Measurements from ENCODE around the gene EDIL3. TPM values are rescaled to one million over a fixed set of nuclear protein-coding genes. Genes with fewer than 3 reads are reported as not detected.

EDIL3 gene
- total and polyA plus RNA-seq, 2 donors from 2014 or later: 5.2 to 32.8 TPM

DNA sequence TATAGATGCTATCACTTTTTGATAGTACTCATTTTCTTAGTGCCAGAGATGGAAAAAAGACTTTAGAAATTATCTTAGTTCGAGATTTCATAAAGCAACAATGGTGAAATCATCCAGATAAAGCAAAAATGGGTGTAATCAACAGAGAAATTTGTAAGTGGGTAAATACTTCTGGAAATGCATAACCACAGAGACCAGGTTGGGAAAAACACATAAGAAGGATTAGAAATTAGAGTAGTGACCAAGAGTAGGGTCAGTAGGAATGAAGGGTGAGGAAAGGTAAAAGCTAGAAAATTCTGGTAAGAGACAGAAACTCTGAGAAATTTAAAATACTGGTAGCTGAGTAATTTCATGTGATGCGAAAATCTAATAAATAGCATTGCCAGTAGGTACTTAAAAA, 11.2 kb downstream of the EDIL3 start:
- no peak overlapping the region for H3K27ac ChIP-seq (ENCODE audit: low read depth in 2 of 2, low read length in 2 of 2)
- no peaks in the 10 kb centered on the region for H3K4me1 ChIP-seq (ENCODE audit: control insufficient read depth in 2 of 3, insufficient read depth in 2 of 3, low read depth in 1 of 3, low read length in 3 of 3)
- no peak for FAIRE-seq
- H3K9ac ChIP-seq (ENCODE audit: low read length in 3 of 3): no peak overlapping the region
- DNase-seq: no peak
- TF ChIP-seq, protein P1, sequence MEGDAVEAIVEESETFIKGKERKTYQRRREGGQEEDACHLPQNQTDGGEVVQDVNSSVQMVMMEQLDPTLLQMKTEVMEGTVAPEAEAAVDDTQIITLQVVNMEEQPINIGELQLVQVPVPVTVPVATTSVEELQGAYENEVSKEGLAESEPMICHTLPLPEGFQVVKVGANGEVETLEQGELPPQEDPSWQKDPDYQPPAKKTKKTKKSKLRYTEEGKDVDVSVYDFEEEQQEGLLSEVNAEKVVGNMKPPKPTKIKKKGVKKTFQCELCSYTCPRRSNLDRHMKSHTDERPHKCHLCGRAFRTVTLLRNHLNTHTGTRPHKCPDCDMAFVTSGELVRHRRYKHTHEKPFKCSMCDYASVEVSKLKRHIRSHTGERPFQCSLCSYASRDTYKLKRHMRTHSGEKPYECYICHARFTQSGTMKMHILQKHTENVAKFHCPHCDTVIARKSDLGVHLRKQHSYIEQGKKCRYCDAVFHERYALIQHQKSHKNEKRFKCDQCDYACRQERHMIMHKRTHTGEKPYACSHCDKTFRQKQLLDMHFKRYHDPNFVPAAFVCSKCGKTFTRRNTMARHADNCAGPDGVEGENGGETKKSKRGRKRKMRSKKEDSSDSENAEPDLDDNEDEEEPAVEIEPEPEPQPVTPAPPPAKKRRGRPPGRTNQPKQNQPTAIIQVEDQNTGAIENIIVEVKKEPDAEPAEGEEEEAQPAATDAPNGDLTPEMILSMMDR (IDR thresholded peaks at IDR 0.05; ENCODE audit: borderline replicate concordance, extremely low read depth, insufficient read depth): no peak
- no peaks in the 10 kb centered on the region for H3K36me3 ChIP-seq (ENCODE audit: control insufficient read depth in 2 of 3, insufficient read depth in 3 of 3, low read length in 3 of 3)
- intact Hi-C loops (cut with DNase I): no loop called here
- H3K4me3 ChIP-seq (ENCODE audit: low read length in 3 of 3): no peak overlapping the region
- no peaks in the 10 kb centered on the region for H3K9me3 ChIP-seq (ENCODE audit: control insufficient read depth in 2 of 3, insufficient read depth in 1 of 3, low read length in 3 of 3)
- no peaks in the 10 kb centered on the region for H3K27me3 ChIP-seq (ENCODE audit: control insufficient read depth, insufficient read depth, low read length)

DNA sequence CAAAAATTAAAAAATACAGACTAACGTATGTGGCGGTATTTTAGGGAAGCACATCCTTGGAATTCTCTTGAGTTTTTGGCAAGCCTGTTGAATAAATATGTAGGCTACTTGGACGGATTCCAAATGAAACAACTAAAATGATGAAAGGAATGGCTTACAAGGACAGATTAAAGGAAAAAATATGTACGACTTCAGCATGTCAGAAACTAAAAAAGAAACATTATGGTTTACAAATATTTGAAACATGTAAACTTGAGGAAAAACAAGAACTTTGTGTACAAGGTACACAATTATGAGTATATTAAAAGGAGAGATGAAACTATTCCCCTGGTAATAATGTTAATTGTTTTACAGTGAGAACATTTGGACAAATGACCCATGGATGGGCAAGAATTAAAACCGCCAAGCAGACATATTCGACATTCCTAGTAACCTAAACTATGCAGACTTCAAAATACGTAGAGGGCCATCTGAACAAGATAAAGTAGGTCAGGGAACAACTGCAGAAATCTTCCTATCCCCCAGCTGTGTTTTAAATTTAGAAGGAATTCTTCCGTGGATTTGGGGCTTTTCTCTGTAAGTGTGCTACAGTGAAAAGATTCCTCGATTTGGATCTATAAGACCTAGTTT, 12.5 kb downstream of the EDIL3 start:
- no peak for FAIRE-seq
- TF ChIP-seq, protein P1 (IDR thresholded peaks at IDR 0.05; ENCODE audit: borderline replicate concordance, extremely low read depth, insufficient read depth): no peak
- H3K4me1 ChIP-seq (ENCODE audit: control insufficient read depth in 2 of 3, insufficient read depth in 2 of 3, low read depth in 1 of 3, low read length in 3 of 3): no peaks in the 10 kb centered on the region

DNA sequence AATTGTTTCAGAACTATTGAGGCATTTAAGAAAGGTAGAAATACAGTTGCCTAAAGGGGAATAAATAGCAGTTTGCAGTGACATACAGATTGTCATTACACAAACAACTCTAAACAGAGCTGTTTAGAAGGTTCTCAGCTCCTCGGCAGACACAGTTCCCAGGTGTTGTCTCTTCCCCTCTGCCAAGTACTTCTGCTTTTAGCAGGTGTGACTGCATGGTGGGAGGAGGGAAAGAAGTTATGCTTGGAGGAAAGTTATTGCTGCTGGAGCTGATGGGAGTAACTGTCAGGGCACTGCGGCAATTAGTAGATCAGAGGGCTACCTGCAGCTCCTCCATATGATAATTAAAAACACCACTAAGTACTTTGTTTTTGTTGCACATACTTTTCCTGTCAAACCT, 14.5 kb downstream of the EDIL3 start:
- H3K4me1 ChIP-seq (ENCODE audit: control insufficient read depth in 2 of 3, insufficient read depth in 2 of 3, low read depth in 1 of 3, low read length in 3 of 3): no peaks in the 10 kb centered on the region
- TF ChIP-seq, protein P1 (IDR thresholded peaks at IDR 0.05; ENCODE audit: borderline replicate concordance, extremely low read depth, insufficient read depth): no peak
- DNase-seq (peak in 1 of 5 donors; percentile 29), FAIRE-seq (no peak)
- H3K27ac ChIP-seq (ENCODE audit: low read depth in 2 of 2, low read length in 2 of 2): no peak overlapping the region
- no peaks in the 10 kb centered on the region for H3K36me3 ChIP-seq (ENCODE audit: control insufficient read depth in 2 of 3, insufficient read depth in 3 of 3, low read length in 3 of 3)
- H3K9me3 ChIP-seq (ENCODE audit: control insufficient read depth in 2 of 3, insufficient read depth in 1 of 3, low read length in 3 of 3): no peaks in the 10 kb centered on the region
- no peak overlapping the region for H3K9ac ChIP-seq (ENCODE audit: low read length in 3 of 3)
- no peak overlapping the region for H3K4me3 ChIP-seq (ENCODE audit: low read length in 3 of 3)
- no peaks in the 10 kb centered on the region for H3K27me3 ChIP-seq (ENCODE audit: control insufficient read depth, insufficient read depth, low read length)
- intact Hi-C loops (cut with DNase I): no loop called here

More for the DNA sequence above, 12.5 kb downstream of the EDIL3 start:
- DNase-seq: peak in 1 of 5 donors; percentile 36
- H3K9ac ChIP-seq (ENCODE audit: low read length in 3 of 3): no peak overlapping the region
- H3K36me3 ChIP-seq (ENCODE audit: control insufficient read depth in 2 of 3, insufficient read depth in 3 of 3, low read length in 3 of 3): no peaks in the 10 kb centered on the region
- intact Hi-C loops (cut with DNase I): no loop called here
- no peaks in the 10 kb centered on the region for H3K9me3 ChIP-seq (ENCODE audit: control insufficient read depth in 2 of 3, insufficient read depth in 1 of 3, low read length in 3 of 3)
- H3K4me3 ChIP-seq (ENCODE audit: low read length in 3 of 3): no peak overlapping the region
- H3K27me3 ChIP-seq (ENCODE audit: control insufficient read depth, insufficient read depth, low read length): no peaks in the 10 kb centered on the region
- H3K27ac ChIP-seq (ENCODE audit: low read depth in 2 of 2, low read length in 2 of 2): no peak overlapping the region

DNA sequence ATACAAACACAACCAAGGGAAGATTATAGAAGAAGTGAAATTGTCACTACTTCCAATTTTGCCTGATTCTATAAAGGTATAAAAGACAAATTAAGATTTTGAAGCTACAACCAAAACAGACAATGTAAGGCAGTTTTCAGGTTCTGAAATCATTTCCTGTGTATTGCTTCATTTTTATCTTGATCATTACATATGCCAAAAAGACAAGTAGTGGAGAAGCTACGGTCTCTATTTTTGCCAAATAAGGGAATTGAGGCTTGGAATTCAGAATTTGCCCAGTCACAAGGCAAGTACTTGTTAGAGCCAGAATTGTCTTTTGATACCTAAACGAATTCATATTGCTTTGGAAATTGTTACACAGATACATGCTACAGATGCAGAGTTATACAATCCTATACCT, 20.6 kb downstream of the EDIL3 start:
- H3K27me3 ChIP-seq (ENCODE audit: control insufficient read depth, insufficient read depth, low read length): no peaks in the 10 kb centered on the region
- FAIRE-seq (no peak), DNase-seq (no peak)
- H3K4me3 ChIP-seq (ENCODE audit: low read length in 3 of 3): no peak overlapping the region
- H3K36me3 ChIP-seq (ENCODE audit: control insufficient read depth in 2 of 3, insufficient read depth in 3 of 3, low read length in 3 of 3): no peaks in the 10 kb centered on the region
- no peak overlapping the region for H3K9ac ChIP-seq (ENCODE audit: low read length in 3 of 3)
- H3K9me3 ChIP-seq (ENCODE audit: control insufficient read depth in 2 of 3, insufficient read depth in 1 of 3, low read length in 3 of 3): no peaks in the 10 kb centered on the region
- TF ChIP-seq, protein P1 (IDR thresholded peaks at IDR 0.05; ENCODE audit: borderline replicate concordance, extremely low read depth, insufficient read depth): no peak
- H3K4me1 ChIP-seq (ENCODE audit: control insufficient read depth in 2 of 3, insufficient read depth in 2 of 3, low read depth in 1 of 3, low read length in 3 of 3): no peaks in the 10 kb centered on the region
- intact Hi-C loops (cut with DNase I): no loop called here
- H3K27ac ChIP-seq (ENCODE audit: low read depth in 2 of 2, low read length in 2 of 2): no peak overlapping the region

Data from kidney (tissue), 14 donors.